ENCODE data around the gene CMTM3.
"Not testable (repeated sequence)": the region's sequence is repeated elsewhere in the genome, so short reads cannot be mapped to it uniquely, and the experiment has no call there.

Gene CMTM3

GRCh38 chr16:66604376-66605176, at the start of gene CMTM3:
Gene CMTM3 (plus strand): TSS chr16:66604704. CDS start chr16:66604806, 102 bp downstream.
- peak in 16 of 58 donors; percentile 14 to 60 (median 43) for DNase-seq

GRCh38 chr16:66560107-66560506, 44.4 kb upstream of the CMTM3 start:
- no peak for DNase-seq

GRCh38 chr16:66561381-66562080, 43.0 kb upstream of the CMTM3 start:
- DNase-seq = no peak

GRCh38 chr16:66562409-66562808, 42.1 kb upstream of the CMTM3 start:
- DNase-seq = no peak

- DNase-seq = no peak
Measured at GRCh38 chr16:66562986-66563385, 41.5 kb upstream of the CMTM3 start.

GRCh38 chr16:66563574-66564334, 40.8 kb upstream of the CMTM3 start:
- no peak for DNase-seq

GRCh38 chr16:66566051-66566901, 38.2 kb upstream of the CMTM3 start, which contains the start of gene CMTM1:
Gene CMTM1 (plus strand): TSS chr16:66566439. CDS start chr16:66566514, 75 bp downstream.
- no peak for DNase-seq

GRCh38 chr16:66567270-66567669, 37.2 kb upstream of the CMTM3 start:
- DNase-seq = not testable (repeated sequence)

GRCh38 chr16:66568355-66568754, 36.1 kb upstream of the CMTM3 start:
- DNase-seq = no peak

GRCh38 chr16:66569131-66569530, 35.4 kb upstream of the CMTM3 start:
- no peak for DNase-seq

GRCh38 chr16:66569827-66570405, 34.6 kb upstream of the CMTM3 start:
- DNase-seq = no peak

GRCh38 chr16:66572356-66572755, 32.1 kb upstream of the CMTM3 start:
- no peak for DNase-seq

GRCh38 chr16:66574081-66574480, 30.4 kb upstream of the CMTM3 start:
- DNase-seq = no peak

GRCh38 chr16:66574531-66574930, 30.0 kb upstream of the CMTM3 start:
- DNase-seq = no peak

GRCh38 chr16:66575060-66575459, 29.4 kb upstream of the CMTM3 start:
- DNase-seq = no peak

- DNase-seq = no peak
Measured at GRCh38 chr16:66576296-66576695, 28.2 kb upstream of the CMTM3 start.

- peak in 1 of 58 donors; percentile 8 for DNase-seq
Measured at GRCh38 chr16:66578651-66579531, 25.6 kb upstream of the CMTM3 start, which contains the start of gene CMTM2. Gene CMTM2 (plus strand): TSS chr16:66579463. CDS start chr16:66579608, 145 bp downstream.

- no peak for DNase-seq
Measured at GRCh38 chr16:66580605-66581209, 23.8 kb upstream of the CMTM3 start.
